C4-2B (cell line): ENCODE measurements around the gene APMAP.
"Not testable (repeated sequence)": the region's sequence is repeated elsewhere in the genome, so short reads cannot be mapped to it uniquely, and the experiment has no call there.

Source experiments
- ZFX ChIP-seq: fragments of 450-650 bp; IDR thresholded peaks from 2 replicates; pipeline ENCODE4 v1.6.1; 2017
- TF ChIP-seq, protein P1 (sequence below): fragments of 450-650 bp; conservative IDR thresholded peaks from 2 replicates; pipeline ENCODE4 v1.5.1; 2017; ENCODE audit warnings: mild to moderate bottlenecking

DNA sequence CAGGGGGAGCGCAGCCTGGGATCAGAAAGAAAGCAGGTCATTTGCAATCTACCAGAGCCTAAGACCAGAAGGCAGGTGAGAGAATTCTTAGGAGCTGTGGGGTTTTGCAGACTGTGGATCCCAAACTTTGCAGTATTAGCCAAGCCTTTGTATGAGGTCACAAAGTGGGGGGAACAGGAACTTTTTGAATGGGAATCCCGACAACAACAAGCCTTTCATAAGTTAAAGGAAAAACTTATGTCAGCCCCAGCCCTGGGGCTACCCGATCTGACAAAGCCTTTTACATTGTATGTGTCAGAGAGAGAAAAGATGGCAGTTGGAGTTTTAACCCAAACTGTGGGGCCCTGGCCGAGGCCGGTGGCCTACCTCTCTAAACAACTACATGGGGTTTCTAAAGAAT is 63.3 kb downstream of the APMAP start:
- TF ChIP-seq, protein P1, sequence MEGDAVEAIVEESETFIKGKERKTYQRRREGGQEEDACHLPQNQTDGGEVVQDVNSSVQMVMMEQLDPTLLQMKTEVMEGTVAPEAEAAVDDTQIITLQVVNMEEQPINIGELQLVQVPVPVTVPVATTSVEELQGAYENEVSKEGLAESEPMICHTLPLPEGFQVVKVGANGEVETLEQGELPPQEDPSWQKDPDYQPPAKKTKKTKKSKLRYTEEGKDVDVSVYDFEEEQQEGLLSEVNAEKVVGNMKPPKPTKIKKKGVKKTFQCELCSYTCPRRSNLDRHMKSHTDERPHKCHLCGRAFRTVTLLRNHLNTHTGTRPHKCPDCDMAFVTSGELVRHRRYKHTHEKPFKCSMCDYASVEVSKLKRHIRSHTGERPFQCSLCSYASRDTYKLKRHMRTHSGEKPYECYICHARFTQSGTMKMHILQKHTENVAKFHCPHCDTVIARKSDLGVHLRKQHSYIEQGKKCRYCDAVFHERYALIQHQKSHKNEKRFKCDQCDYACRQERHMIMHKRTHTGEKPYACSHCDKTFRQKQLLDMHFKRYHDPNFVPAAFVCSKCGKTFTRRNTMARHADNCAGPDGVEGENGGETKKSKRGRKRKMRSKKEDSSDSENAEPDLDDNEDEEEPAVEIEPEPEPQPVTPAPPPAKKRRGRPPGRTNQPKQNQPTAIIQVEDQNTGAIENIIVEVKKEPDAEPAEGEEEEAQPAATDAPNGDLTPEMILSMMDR, result not testable (repeated sequence)
- not testable (repeated sequence) for TF ChIP-seq ZFX
